ENCODE measurements around the gene RECQL5. TPM values are rescaled to one million over a fixed set of nuclear protein-coding genes. Genes with fewer than 3 reads are reported as not detected.
A peak's percentile ranks its signal among the peaks of the same experiment; 100 is the strongest.
"Not testable (repeated sequence)": the region's sequence is repeated elsewhere in the genome, so short reads cannot be mapped to it uniquely, and the experiment has no call there.

RECQL5 gene
- total RNA-seq, 1 donor from 2014 or later, result 18.7 TPM

DNA sequence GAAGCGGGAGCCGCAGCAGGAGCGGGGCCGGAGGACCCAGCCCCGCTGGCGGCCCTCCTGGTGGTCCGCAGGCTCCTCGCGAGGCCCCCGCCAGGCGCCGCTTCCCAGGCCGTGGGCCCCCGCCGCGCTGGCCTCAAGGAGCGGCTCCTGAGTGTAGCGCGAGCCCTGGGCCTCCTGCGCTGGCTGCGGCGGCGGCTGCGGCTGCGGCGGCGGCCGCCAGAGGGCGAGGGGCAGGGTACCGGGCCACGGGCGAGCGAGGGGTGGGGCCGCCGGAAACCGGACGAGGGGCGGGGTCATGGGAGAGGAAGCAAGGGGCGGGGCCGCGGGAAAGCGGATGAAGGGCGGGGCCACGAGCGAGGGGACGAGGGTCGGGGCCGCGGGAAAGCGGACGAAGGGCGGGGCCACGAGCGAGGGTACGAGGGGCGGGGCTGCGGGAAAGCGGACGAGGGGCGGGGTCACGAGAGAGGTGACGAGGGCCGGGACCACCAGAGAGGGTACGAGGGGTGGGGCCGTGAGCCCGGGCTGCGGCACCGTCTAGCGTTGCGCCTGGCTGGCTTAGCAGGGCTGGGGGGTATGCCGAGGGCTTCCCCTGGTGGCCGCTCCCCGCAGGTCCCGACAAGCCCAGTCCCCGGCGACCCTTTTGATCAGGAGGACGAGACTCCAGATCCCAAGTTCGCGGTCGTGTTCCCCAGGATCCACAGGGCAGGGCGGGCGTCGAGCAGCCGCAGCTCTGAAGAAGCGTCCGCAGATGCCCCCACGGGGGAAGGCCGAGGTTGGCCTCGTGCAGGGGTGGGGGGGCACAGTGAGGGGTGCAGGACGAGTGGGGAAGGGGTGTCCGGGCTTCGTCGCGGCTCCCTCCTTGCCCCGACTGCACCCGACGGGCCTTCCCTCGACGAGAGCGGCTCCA, 77.7 kb downstream of the RECQL5 start:
- Histone ChIP-seq H3K27me3 (ENCODE audit: control insufficient read depth, insufficient read depth, low read length) (peaks cover 17% of the 10 kb centered on the region), H3K4me3 (ENCODE audit: low read depth, low read length) (peak overlapping the region; percentile 60), H3K36me3 (ENCODE audit: control insufficient read depth, insufficient read depth, low read length) (no peaks in the 10 kb centered on the region)
- TF ChIP-seq, protein P1, sequence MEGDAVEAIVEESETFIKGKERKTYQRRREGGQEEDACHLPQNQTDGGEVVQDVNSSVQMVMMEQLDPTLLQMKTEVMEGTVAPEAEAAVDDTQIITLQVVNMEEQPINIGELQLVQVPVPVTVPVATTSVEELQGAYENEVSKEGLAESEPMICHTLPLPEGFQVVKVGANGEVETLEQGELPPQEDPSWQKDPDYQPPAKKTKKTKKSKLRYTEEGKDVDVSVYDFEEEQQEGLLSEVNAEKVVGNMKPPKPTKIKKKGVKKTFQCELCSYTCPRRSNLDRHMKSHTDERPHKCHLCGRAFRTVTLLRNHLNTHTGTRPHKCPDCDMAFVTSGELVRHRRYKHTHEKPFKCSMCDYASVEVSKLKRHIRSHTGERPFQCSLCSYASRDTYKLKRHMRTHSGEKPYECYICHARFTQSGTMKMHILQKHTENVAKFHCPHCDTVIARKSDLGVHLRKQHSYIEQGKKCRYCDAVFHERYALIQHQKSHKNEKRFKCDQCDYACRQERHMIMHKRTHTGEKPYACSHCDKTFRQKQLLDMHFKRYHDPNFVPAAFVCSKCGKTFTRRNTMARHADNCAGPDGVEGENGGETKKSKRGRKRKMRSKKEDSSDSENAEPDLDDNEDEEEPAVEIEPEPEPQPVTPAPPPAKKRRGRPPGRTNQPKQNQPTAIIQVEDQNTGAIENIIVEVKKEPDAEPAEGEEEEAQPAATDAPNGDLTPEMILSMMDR (IDR thresholded peaks at IDR 0.05; ENCODE audit: insufficient read depth, low read length, poor library complexity, severe bottlenecking), result no peak
- DNase-seq (ENCODE audit: low read depth), result no peak

DNA sequence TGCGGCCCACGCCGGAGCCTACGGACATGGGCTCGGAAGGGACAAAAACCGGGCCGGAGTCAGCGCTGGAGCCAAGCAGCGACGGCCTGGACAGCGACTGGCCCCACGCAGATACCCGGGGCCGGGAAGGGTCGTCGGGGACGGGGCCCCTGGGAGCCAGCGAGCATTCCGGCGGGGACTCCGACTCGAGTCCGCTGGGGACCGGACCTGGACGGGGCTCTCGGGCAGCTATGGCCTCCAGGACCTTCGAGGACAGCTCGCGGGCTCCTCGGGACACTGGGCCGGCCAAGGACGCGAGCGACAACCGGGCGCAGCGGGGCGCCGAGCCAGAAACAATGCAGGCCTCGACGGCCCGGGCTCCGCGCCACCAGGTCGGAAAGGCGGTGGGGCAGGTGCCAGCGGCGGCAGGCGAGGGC, 78.3 kb downstream of the RECQL5 start:
- peaks cover 16% of the 10 kb centered on the region for H3K27me3 ChIP-seq (ENCODE audit: control insufficient read depth, insufficient read depth, low read length)
- H3K4me3 ChIP-seq (ENCODE audit: low read depth, low read length), result peak overlapping the region; percentile 26
- DNase-seq (ENCODE audit: low read depth), result no peak
- TF ChIP-seq, protein P1 (IDR thresholded peaks at IDR 0.05; ENCODE audit: insufficient read depth, low read length, poor library complexity, severe bottlenecking), result no peak
- H3K36me3 ChIP-seq (ENCODE audit: control insufficient read depth, insufficient read depth, low read length), result no peaks in the 10 kb centered on the region

DNA sequence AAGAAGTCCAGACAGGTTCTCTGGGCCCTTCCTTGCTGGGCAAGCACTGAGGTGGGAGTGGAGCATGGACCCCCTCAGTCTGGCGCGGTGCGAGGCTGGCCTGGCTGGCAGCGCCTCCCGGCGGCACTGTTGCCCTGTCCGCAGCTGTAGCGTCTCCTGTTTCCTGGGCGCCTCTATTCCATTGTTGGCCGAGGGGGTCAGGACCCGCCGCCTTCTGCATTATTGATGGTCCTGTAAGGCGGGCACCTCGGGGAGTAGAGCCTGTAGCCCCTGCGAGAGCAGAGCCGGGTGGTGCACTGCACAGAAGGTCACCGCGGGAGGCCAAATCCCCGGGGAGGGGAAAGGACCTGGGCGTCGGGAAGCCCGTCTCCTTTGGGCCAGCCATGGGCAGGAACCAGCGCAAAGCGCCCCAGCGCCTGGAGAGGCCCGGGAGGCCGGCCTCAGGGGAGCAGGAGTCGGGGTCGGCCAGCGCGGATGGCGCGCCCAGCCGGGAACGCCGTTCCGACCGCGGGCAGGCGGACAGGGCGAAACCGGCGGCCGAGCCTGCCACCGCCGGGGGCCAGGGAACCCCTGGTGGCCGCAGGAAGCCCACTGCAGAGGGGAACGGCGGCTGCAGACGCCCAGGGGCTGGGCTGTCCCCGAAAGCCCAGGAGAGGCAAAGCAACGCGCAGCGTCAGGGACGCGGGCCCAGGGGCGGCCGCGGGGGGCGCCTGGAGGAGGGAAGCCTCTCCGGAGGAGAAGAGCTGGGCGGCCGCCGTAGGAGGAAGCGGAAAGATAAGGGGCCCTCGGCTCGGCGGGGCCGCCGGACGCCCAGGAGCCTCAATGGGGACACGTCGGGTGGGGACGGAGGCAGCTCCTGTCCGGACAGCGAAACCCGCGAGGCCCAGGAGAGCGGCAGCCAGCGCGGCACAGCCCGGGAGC, 79.0 kb downstream of the RECQL5 start, which contains the start of gene MYO15B:
Gene MYO15B (plus strand): TSS at position 126 of the 921 bp plus-strand sequence. CDS start 258 bp downstream, at position 384.
- TF ChIP-seq, protein P1 (IDR thresholded peaks at IDR 0.05; ENCODE audit: insufficient read depth, low read length, poor library complexity, severe bottlenecking), result peak; percentile 59
- peaks cover 16% of the 10 kb centered on the region for H3K27me3 ChIP-seq (ENCODE audit: control insufficient read depth, insufficient read depth, low read length)
- no peaks in the 10 kb centered on the region for H3K36me3 ChIP-seq (ENCODE audit: control insufficient read depth, insufficient read depth, low read length)
- peak within 1 kb of the TSS; percentile 26 for H3K4me3 ChIP-seq (ENCODE audit: low read depth, low read length)
- no peak for DNase-seq (ENCODE audit: low read depth)

DNA sequence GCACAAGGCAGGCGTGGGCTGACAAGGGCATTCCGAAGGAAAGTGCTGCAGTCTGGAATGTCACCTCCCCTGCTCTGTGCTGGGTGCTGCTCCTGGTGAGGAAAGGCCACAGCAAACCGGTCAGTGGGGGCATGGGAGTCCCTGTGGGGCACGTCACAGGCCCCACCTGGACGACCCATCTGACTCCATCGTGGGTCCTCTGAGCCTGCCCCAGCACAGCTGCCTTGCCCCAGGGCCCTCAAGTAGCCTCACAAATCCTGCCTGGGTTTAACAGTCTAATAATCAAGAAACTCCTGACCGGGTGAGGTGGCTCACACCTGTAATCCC, 82.1 kb downstream of the RECQL5 start:
- no peaks in the 10 kb centered on the region for H3K36me3 ChIP-seq (ENCODE audit: control insufficient read depth, insufficient read depth, low read length)
- H3K27me3 ChIP-seq (ENCODE audit: control insufficient read depth, insufficient read depth, low read length), result peaks cover 16% of the 10 kb centered on the region
- TF ChIP-seq, protein P1 (IDR thresholded peaks at IDR 0.05; ENCODE audit: insufficient read depth, low read length, poor library complexity, severe bottlenecking), result no peak
- DNase-seq (ENCODE audit: low read depth), result no peak
- H3K4me3 ChIP-seq (ENCODE audit: low read depth, low read length), result no peak overlapping the region

DNA sequence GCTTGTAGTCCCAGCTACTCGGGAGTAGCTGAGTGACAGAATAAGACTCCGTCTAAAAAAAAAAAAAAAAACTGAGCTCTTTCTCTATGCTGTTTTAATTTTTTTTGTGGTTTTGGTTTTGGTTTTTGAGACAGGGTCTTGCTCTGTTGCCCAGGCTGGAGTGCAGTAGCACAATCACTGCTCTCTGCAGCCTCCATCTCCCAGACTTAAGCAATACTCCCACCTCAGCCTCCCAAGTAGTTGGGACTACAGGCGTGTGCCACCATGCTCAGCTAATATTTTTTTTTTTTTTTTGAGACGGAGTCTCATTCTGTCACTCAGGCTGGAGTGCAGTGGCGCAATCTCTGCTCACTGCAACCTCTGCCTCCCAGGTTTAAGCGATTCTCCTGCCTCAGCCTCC, 83.8 kb downstream of the RECQL5 start:
- H3K27me3 ChIP-seq (ENCODE audit: control insufficient read depth, insufficient read depth, low read length); H3K36me3 ChIP-seq (ENCODE audit: control insufficient read depth, insufficient read depth, low read length); H3K4me3 ChIP-seq (ENCODE audit: low read depth, low read length); DNase-seq (ENCODE audit: low read depth): not testable (repeated sequence)

DNA sequence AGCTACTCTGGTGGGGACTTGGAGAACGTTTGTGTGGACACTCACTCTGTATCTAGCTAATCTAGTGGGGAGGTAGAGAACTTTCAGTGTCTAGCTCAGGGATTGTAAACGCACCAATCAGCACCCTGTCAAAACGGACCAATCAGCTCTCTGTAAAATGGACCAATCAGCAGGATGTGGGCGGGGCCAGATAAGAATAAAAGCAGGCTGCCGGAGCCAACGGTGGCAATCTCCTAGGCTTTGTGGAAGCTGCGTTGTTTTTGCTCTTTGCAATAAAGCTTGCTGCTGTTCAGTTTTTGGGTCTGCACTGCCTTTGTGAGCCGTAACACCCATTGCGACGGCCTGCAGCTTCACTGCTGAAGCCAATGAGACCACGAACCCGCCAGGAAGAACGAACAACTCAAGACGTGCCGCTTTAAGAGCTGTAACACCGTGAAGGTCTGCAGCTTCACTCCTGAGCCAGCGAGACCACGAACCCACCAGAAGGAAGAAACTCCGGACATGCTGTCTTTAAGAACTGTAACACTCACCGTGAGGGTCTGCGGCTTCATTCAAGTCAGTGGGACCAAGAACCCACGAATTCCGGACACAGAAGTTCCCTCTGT, 85.7 kb downstream of the RECQL5 start:
- H3K27me3 ChIP-seq (ENCODE audit: control insufficient read depth, insufficient read depth, low read length); H3K4me3 ChIP-seq (ENCODE audit: low read depth, low read length); DNase-seq (ENCODE audit: low read depth); H3K36me3 ChIP-seq (ENCODE audit: control insufficient read depth, insufficient read depth, low read length): not testable (repeated sequence)

Other genes starting within 250 kb of the RECQL5 start
- gene TMEM94, start 210.5 kb downstream of the RECQL5 start, total RNA-seq, result 72.7 and 86.4 TPM in 2 replicates
- 14.7 and 18.3 TPM in 2 replicates for gene CASKIN2, start 151.6 kb downstream of the RECQL5 start, total RNA-seq
- gene TSEN54, start 150.6 kb downstream of the RECQL5 start, total RNA-seq, result 22.5 and 23.5 TPM in 2 replicates
- gene LLGL2, start 141.5 kb downstream of the RECQL5 start, total RNA-seq, result 50.6 and 61.8 TPM in 2 replicates
- 4.3 and 5.9 TPM in 2 replicates for gene MYO15B, start 79.4 kb downstream of the RECQL5 start, total RNA-seq
- gene SMIM5, start 33.7 kb downstream of the RECQL5 start, total RNA-seq, result 0.89 and 1.7 TPM in 2 replicates
- 58.6 and 59.6 TPM in 2 replicates for gene SAP30BP, start 184 bp upstream of the RECQL5 start, total RNA-seq
- 17.8 and 27.9 TPM in 2 replicates for gene ITGB4, start 54.3 kb upstream of the RECQL5 start, total RNA-seq
- gene GALK1, start 98.0 kb upstream of the RECQL5 start, total RNA-seq, result 18.7 and 21.2 TPM in 2 replicates
- gene UNK, start 117.7 kb upstream of the RECQL5 start, total RNA-seq, result 18.6 and 23.7 TPM in 2 replicates
- gene UNC13D, start 177.2 kb upstream of the RECQL5 start, total RNA-seq, result 14.0 and 17.9 TPM in 2 replicates
- gene WBP2, start 188.2 kb upstream of the RECQL5 start, total RNA-seq, result 93.3 and 105 TPM in 2 replicates
- gene TRIM47, start 211.4 kb upstream of the RECQL5 start, total RNA-seq, result 56.5 and 75.8 TPM in 2 replicates
- gene TRIM65, start 229.8 kb upstream of the RECQL5 start, total RNA-seq, result 22.7 and 31.8 TPM in 2 replicates
- gene MRPL38, start 237.7 kb upstream of the RECQL5 start, total RNA-seq, result 36.5 and 49.4 TPM in 2 replicates